Measurements from ENCODE around the gene LRRK2.
A peak's percentile ranks its signal among the peaks of the same experiment; 100 is the strongest.
"Not testable (repeated sequence)": the region's sequence is repeated elsewhere in the genome, so short reads cannot be mapped to it uniquely, and the experiment has no call there.

The LRRK2 gene

GRCh38 chr12:40204337-40204736 is 20.5 kb upstream of the LRRK2 start:
- Histone ChIP-seq H2AFZ (ENCODE audit: low read depth, low read length) (no peak overlapping the region), H3K9me3 (ENCODE audit: insufficient read depth, low read length) (no peaks in the 10 kb centered on the region), H3K27me3 (ENCODE audit: low read depth, low read length) (no peaks in the 10 kb centered on the region), H3K27ac (ENCODE audit: low read length) (no peak overlapping the region), H3K9ac (ENCODE audit: low read length) (no peak overlapping the region), H3K4me2 (ENCODE audit: low read length) (no peak overlapping the region), H3K36me3 (replicated peaks; ENCODE audit: low read depth, low read length) (peaks cover 4% of the 10 kb centered on the region), H4K20me1 (ENCODE audit: insufficient read depth, low read length) (no peaks in the 10 kb centered on the region), H3K79me2 (ENCODE audit: low read length) (no peaks in the 10 kb centered on the region), H3K4me1 (ENCODE audit: low read length) (peaks cover 26% of the 10 kb centered on the region), H3K4me3 (ENCODE audit: low read length) (no peak overlapping the region)
- no peak for TF ChIP-seq CTCF (IDR thresholded peaks at IDR 0.05; ENCODE audit: low read depth, low read length)
- no peak for TF ChIP-seq EZH2phosphoT487 (IDR thresholded peaks at IDR 0.05; ENCODE audit: low read depth)

- TF ChIP-seq CTCF (IDR thresholded peaks at IDR 0.05; ENCODE audit: low read depth, low read length) (no peak), EZH2phosphoT487 (IDR thresholded peaks at IDR 0.05; ENCODE audit: low read depth) (no peak)
These were observed 17.2 kb upstream of the LRRK2 start for GRCh38 chr12:40207551-40207950.

GRCh38 chr12:40208707-40209446 is 15.9 kb upstream of the LRRK2 start:
- Histone ChIP-seq H3K4me3 (ENCODE audit: low read length) (peak overlapping the region; percentile 40), H4K20me1 (ENCODE audit: insufficient read depth, low read length) (no peaks in the 10 kb centered on the region), H3K4me2 (ENCODE audit: low read length) (peak overlapping the region; percentile 74), H3K27ac (ENCODE audit: low read length) (peak overlapping the region; percentile 85), H2AFZ (ENCODE audit: low read depth, low read length) (0 out of 2 replicates have a peak overlapping the region, but pooled peaks have one; percentile 43), H3K36me3 (replicated peaks; ENCODE audit: low read depth, low read length) (peaks cover 4% of the 10 kb centered on the region), H3K9ac (ENCODE audit: low read length) (peak overlapping the region; percentile 36), H3K27me3 (ENCODE audit: low read depth, low read length) (no peaks in the 10 kb centered on the region), H3K4me1 (ENCODE audit: low read length) (peaks cover 29% of the 10 kb centered on the region), H3K9me3 (ENCODE audit: insufficient read depth, low read length) (peaks cover 8% of the 10 kb centered on the region), H3K79me2 (ENCODE audit: low read length) (no peaks in the 10 kb centered on the region)
- no peak for TF ChIP-seq EZH2phosphoT487 (IDR thresholded peaks at IDR 0.05; ENCODE audit: low read depth)

More at GRCh38 chr12:40207551-40207950, 17.2 kb upstream of the LRRK2 start:
- no peak overlapping the region for H3K9ac ChIP-seq (ENCODE audit: low read length)
- H3K4me2 ChIP-seq (ENCODE audit: low read length): no peak overlapping the region
- 0 out of 2 replicates have a peak overlapping the region, but pooled peaks have one; percentile 85 for H3K27ac ChIP-seq (ENCODE audit: low read length)
- peaks cover 4% of the 10 kb centered on the region for H3K36me3 ChIP-seq (replicated peaks; ENCODE audit: low read depth, low read length)
- no peak overlapping the region for H3K4me3 ChIP-seq (ENCODE audit: low read length)
- no peaks in the 10 kb centered on the region for H4K20me1 ChIP-seq (ENCODE audit: insufficient read depth, low read length)
- H3K9me3 ChIP-seq (ENCODE audit: insufficient read depth, low read length): peaks cover 4% of the 10 kb centered on the region; the same call in 1 of the 2 replicates
- H2AFZ ChIP-seq (ENCODE audit: low read depth, low read length): no peak overlapping the region
- H3K27me3 ChIP-seq (ENCODE audit: low read depth, low read length): no peaks in the 10 kb centered on the region
- no peaks in the 10 kb centered on the region for H3K79me2 ChIP-seq (ENCODE audit: low read length)
- H3K4me1 ChIP-seq (ENCODE audit: low read length): peaks cover 35% of the 10 kb centered on the region

- TF ChIP-seq EZH2phosphoT487 (IDR thresholded peaks at IDR 0.05; ENCODE audit: low read depth) (no peak), CTCF (IDR thresholded peaks at IDR 0.05; ENCODE audit: low read depth, low read length) (no peak)
- Histone ChIP-seq H3K36me3 (replicated peaks; ENCODE audit: low read depth, low read length) (peaks cover 4% of the 10 kb centered on the region), H3K4me3 (ENCODE audit: low read length) (0 out of 2 replicates have a peak overlapping the region, but pooled peaks have one; percentile 1), H3K79me2 (ENCODE audit: low read length) (no peaks in the 10 kb centered on the region), H2AFZ (ENCODE audit: low read depth, low read length) (peak overlapping the region; percentile 43), H3K4me1 (ENCODE audit: low read length) (peaks cover 29% of the 10 kb centered on the region), H3K9me3 (ENCODE audit: insufficient read depth, low read length) (peaks cover 9% of the 10 kb centered on the region), H3K4me2 (ENCODE audit: low read length) (peak overlapping the region; percentile 74), H3K27ac (ENCODE audit: low read length) (peak overlapping the region; percentile 85), H4K20me1 (ENCODE audit: insufficient read depth, low read length) (no peaks in the 10 kb centered on the region), H3K9ac (ENCODE audit: low read length) (peak overlapping the region; percentile 36), H3K27me3 (ENCODE audit: low read depth, low read length) (no peaks in the 10 kb centered on the region)
These were observed 14.9 kb upstream of the LRRK2 start for GRCh38 chr12:40209886-40210285.

GRCh38 chr12:40211186-40211585 is 13.6 kb upstream of the LRRK2 start:
- H3K27ac ChIP-seq (ENCODE audit: low read length); H3K79me2 ChIP-seq (ENCODE audit: low read length); H3K4me3 ChIP-seq (ENCODE audit: low read length); H3K36me3 ChIP-seq (replicated peaks; ENCODE audit: low read depth, low read length); H2AFZ ChIP-seq (ENCODE audit: low read depth, low read length); H4K20me1 ChIP-seq (ENCODE audit: insufficient read depth, low read length); H3K9me3 ChIP-seq (ENCODE audit: insufficient read depth, low read length); H3K4me2 ChIP-seq (ENCODE audit: low read length); H3K9ac ChIP-seq (ENCODE audit: low read length); H3K27me3 ChIP-seq (ENCODE audit: low read depth, low read length): not testable (repeated sequence)
- peaks cover 29% of the 10 kb centered on the region for H3K4me1 ChIP-seq (ENCODE audit: low read length)
